K562 (cell line): ENCODE results near the gene KIF26B. TPM values are rescaled to one million over a fixed set of nuclear protein-coding genes. Genes with fewer than 3 reads are reported as not detected.

Experiments
- FOXM1 ChIP-seq, 2 experiments: fragments of 450-650 bp in 1 of 2; sonication (generic) in 1 of 2; formaldehyde crosslinking in 1 of 2; IDR thresholded peaks; 2 replicates each; pipeline versions ENCODE4 v1.6.1 to v1.9.0; 2017 to 2022; ENCODE audit warnings: low read depth in 2 of 2, mild to moderate bottlenecking in 2 of 2, missing genetic modification reagents in 1 of 2, moderate library complexity in 1 of 2
- GTF2B ChIP-seq: IDR thresholded peaks from 2 replicates; pipeline ENCODE4 v1.6.1; 2011; ENCODE audit not compliant: insufficient read length; ENCODE audit errors: extremely low read depth
- MGA ChIP-seq: fragments of 450-650 bp; IDR thresholded peaks from 2 replicates; pipeline ENCODE4 v1.6.1; 2016; ENCODE audit warnings: mild to moderate bottlenecking, moderate library complexity
- USF2 ChIP-seq: sonication (generic); formaldehyde crosslinking; IDR thresholded peaks from 2 replicates; pipeline ENCODE4 v1.5.0; 2020; ENCODE audit warnings: missing genetic modification reagents
- polyA plus RNA-seq, 8 experiments: library from polyadenylated mRNA; depleted of rRNA in 4 of 8; stranded (reverse) in 5 of 8; unstranded in 3 of 8; fragments of >200 nt; fragmentation: Nextera tagmentation in 2 of 8; fragmentation: Illumina TruSeq in 1 of 8; extraction: Ambion mirVana in 2 of 8; extraction: Trizol in 1 of 8; gene quantifications; 2 replicates each; pipeline versions ENCODE4 v1.2.1 to v1.2.3, GENCODE V29; 2011 to 2014; ENCODE audit warnings: inconsistent platforms in 1 of 8, missing spikeins in 1 of 8
- total RNA-seq, 7 experiments: library from RNA; depleted of rRNA in 6 of 7; stranded (reverse); fragments of >200 nt in 6 of 7; fragmentation: Illumina TruSeq in 2 of 7; extraction: Trizol in 2 of 7; gene quantifications; 2 replicates each; pipeline versions ENCODE4 v1.2.1 to v1.2.3, GENCODE V29; 2011 to 2021; ENCODE audit warnings: low replicate concordance in 1 of 7

The KIF26B gene
- total and polyA plus RNA-seq, 9 of the 15 experiments (the other 6 are each of a cell fraction or from before 2014, with no cell fraction given), result 0.02 to 0.08 (median 0.03) TPM; not detected in 6

- peak; percentile 40 for TF ChIP-seq USF2 (CRISPR knock-in tag)
- no peak for TF ChIP-seq FOXM1 (IDR thresholded peaks at IDR 0.05; ENCODE audit: low read depth)
- TF ChIP-seq FOXM1 (CRISPR knock-in tag; IDR thresholded peaks at IDR 0.05; ENCODE audit: low read depth), result no peak
- no peak for TF ChIP-seq GTF2B
- TF ChIP-seq MGA, result peak; percentile 46; the same call in 1 of the 2 replicates
Measured at GRCh38 chr1:245378745-245379144, 224.0 kb downstream of the KIF26B start (continued).
